Endodermal cell (in vitro differentiated cells): ENCODE measurements around the gene B4GALNT3. TPM values are rescaled to one million over a fixed set of nuclear protein-coding genes. Genes with fewer than 3 reads are reported as not detected.

ENCODE experiments used
- DNase-seq: peaks from one replicate; pipeline ENCODE4 v3.0.0-alpha.2; 2017
- H3K27ac ChIP-seq: 2 replicates; pipeline ENCODE4 v1.5.1; 2013; ENCODE audit warnings: mild to moderate bottlenecking, low read depth, low read length, moderate library complexity
- H3K27me3 ChIP-seq: 2 replicates; pipeline ENCODE4 v1.6.1; 2013; ENCODE audit warnings: mild to moderate bottlenecking, low read length, moderate library complexity; ENCODE audit not compliant: insufficient read depth, control insufficient read depth, poor library complexity, severe bottlenecking
- H3K36me3 ChIP-seq: 2 replicates; pipeline ENCODE4 v1.7.0; 2013; ENCODE audit warnings: mild to moderate bottlenecking, low read length, moderate library complexity; ENCODE audit not compliant: control insufficient read depth, insufficient read depth
- H3K4me1 ChIP-seq: one replicate; pipeline ENCODE4 v1.7.0; 2013; ENCODE audit warnings: low read length; ENCODE audit not compliant: control insufficient read depth, insufficient read depth
- H3K4me3 ChIP-seq: 2 replicates; pipeline ENCODE4 v1.5.1; 2013; ENCODE audit warnings: mild to moderate bottlenecking, low read length, moderate library complexity
- H3K9ac ChIP-seq: 2 replicates; pipeline ENCODE4 v1.6.1; 2013; ENCODE audit warnings: mild to moderate bottlenecking, low read length, moderate library complexity; ENCODE audit not compliant: poor library complexity, severe bottlenecking; ENCODE audit errors: extremely low read depth
- H3K9me3 ChIP-seq: 2 replicates; pipeline ENCODE4 v1.6.1; 2013; ENCODE audit warnings: mild to moderate bottlenecking, low read length, moderate library complexity; ENCODE audit not compliant: control insufficient read depth
- H3K27ac Mint-ChIP-seq: 2 replicates; pipeline ENCODE4 v1.8.0; 2020; ENCODE audit warnings: mixed read lengths
- H3K27me3 Mint-ChIP-seq: 2 replicates; pipeline ENCODE4 v1.8.0; 2021; ENCODE audit warnings: mild to moderate bottlenecking, mixed read lengths; ENCODE audit not compliant: insufficient read depth
- H3K36me3 Mint-ChIP-seq: 2 replicates; pipeline ENCODE4 v1.8.0; 2020; ENCODE audit warnings: low read depth, mixed read lengths
- H3K4me1 Mint-ChIP-seq: 2 replicates; pipeline ENCODE4 v1.8.0; 2020; ENCODE audit warnings: mixed read lengths
- H3K4me3 Mint-ChIP-seq: 2 replicates; pipeline ENCODE4 v1.8.0; 2020; ENCODE audit warnings: mild to moderate bottlenecking, moderate library complexity, mixed read lengths
- H3K9me3 Mint-ChIP-seq: 2 replicates; pipeline ENCODE4 v1.8.0; 2020; ENCODE audit warnings: mild to moderate bottlenecking, mixed read lengths
- WGBS, 2 experiments: methylation state at CpG; one replicate each; pipeline versions ENCODE4 v1.1.5 to v1.1.7; 2013; ENCODE audit warnings: missing lambda C conversion rate in 2 of 2, mixed read lengths in 1 of 2; ENCODE audit not compliant: insufficient coverage in 1 of 2, insufficient read length in 1 of 2; 5-methylcytosine and 5-hydroxymethylcytosine counted together
- total RNA-seq, 2 donors: library from RNA; stranded (reverse); fragmentation: NEBNext Ultra II Directional in 1 of 2; extraction: Animal tissue kit (Norgen Biotek cat#: 25700) in 1 of 2; gene quantifications; 2 replicates in 1 of 2; 3 replicates in 1 of 2; pipeline ENCODE4 v1.2.1, GENCODE V29; 2021
- TF ChIP-seq, protein P1 (sequence below): fragments of 200-600 bp; sonication (generic); conservative IDR thresholded peaks from 2 replicates; pipeline ENCODE4 v1.5.0; 2021; ENCODE audit warnings: antibody characterized with exemption, mild to moderate bottlenecking

Gene B4GALNT3
- total RNA-seq, 2 donors from 2014 or later, result 61.5 to 155 TPM

DNA sequence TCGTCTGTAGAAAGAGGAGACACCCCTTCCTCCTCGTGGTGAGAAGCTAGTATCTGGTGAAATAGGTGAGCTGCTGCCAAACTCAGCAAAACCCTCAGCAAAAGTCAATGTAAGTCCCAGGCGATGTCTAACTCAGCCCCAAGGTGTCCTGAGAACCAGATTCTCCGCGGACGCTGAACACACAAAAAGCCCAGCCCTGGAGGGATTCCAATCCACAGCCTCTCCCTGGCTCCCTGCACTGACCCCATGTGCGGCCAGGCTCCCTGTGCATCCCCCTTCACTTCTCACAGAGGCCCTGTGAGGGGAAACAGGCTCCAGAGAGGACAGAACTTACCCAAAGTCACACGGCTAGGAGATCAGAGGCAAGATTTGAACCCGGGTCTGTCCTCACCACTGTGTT, 122.0 kb downstream of the B4GALNT3 start:
- H3K4me3 ChIP-seq, result no peak overlapping the region

DNA sequence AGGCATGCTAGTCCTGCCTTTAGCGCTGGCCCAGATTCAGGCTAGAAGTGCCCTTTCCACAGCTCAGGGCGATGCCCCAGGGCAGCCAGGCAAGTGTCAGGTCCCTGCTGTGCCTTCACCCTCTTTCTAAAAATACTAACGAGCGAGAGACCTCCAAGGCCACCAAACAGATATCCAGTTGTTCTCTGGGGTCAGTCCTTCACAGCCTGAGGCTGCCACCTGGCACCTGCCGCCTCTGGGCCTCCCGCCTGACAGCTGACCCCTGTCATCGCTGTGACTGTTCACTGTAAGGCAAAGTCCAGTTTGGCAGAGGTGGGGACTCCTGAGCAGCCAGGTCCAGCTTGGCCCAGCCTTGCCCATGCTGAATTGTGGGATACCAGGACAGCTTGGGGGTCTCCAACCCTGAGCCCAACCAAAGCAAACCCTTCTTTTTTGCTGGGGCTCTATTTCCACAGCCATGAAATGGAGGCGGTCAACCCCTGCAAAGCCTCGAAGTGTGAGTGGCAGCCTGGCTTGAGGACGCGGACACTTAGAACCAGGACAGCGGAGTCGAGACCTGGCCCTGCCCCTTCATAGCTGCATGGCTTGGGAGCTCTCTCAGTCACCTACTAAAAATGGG, 123.6 kb downstream of the B4GALNT3 start:
- Mint-ChIP-seq H3K4me3 (no peak overlapping the region), H3K36me3 (no peaks in the 10 kb centered on the region), H3K4me1 (peaks cover 26% of the 10 kb centered on the region), H3K27ac (no peak overlapping the region), H3K9me3 (peaks cover under 1% of the 10 kb centered on the region), H3K27me3 (no peaks in the 10 kb centered on the region)
- H3K36me3 ChIP-seq, result no peaks in the 10 kb centered on the region
- TF ChIP-seq, protein P1, sequence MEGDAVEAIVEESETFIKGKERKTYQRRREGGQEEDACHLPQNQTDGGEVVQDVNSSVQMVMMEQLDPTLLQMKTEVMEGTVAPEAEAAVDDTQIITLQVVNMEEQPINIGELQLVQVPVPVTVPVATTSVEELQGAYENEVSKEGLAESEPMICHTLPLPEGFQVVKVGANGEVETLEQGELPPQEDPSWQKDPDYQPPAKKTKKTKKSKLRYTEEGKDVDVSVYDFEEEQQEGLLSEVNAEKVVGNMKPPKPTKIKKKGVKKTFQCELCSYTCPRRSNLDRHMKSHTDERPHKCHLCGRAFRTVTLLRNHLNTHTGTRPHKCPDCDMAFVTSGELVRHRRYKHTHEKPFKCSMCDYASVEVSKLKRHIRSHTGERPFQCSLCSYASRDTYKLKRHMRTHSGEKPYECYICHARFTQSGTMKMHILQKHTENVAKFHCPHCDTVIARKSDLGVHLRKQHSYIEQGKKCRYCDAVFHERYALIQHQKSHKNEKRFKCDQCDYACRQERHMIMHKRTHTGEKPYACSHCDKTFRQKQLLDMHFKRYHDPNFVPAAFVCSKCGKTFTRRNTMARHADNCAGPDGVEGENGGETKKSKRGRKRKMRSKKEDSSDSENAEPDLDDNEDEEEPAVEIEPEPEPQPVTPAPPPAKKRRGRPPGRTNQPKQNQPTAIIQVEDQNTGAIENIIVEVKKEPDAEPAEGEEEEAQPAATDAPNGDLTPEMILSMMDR, result peak; percentile 83
- no peak overlapping the region for H3K9ac ChIP-seq
- WGBS, 2 experiments, result 78 to 86% methylated on average over 10 to 13 of the region's 13 CpGs
- no peak overlapping the region for H3K4me3 ChIP-seq
- H3K27me3 ChIP-seq, result no peaks in the 10 kb centered on the region
- no peaks in the 10 kb centered on the region for H3K9me3 ChIP-seq
- DNase-seq, result peak; percentile 81
- H3K4me1 ChIP-seq, result peaks cover 10% of the 10 kb centered on the region
- H3K27ac ChIP-seq, result no peak overlapping the region

More for the DNA sequence above, 122.0 kb downstream of the B4GALNT3 start:
- no peaks in the 10 kb centered on the region for H3K36me3 Mint-ChIP-seq
- H3K4me1 Mint-ChIP-seq, result peaks cover 33% of the 10 kb centered on the region
- no peaks in the 10 kb centered on the region for H3K27me3 ChIP-seq
- H3K9me3 ChIP-seq, result no peaks in the 10 kb centered on the region
- no peaks in the 10 kb centered on the region for H3K9me3 Mint-ChIP-seq
- H3K36me3 ChIP-seq, result no peaks in the 10 kb centered on the region
- no peak overlapping the region for H3K4me3 Mint-ChIP-seq
- DNase-seq, result no peak
- peaks cover 2% of the 10 kb centered on the region for H3K27me3 Mint-ChIP-seq
- peaks cover 10% of the 10 kb centered on the region for H3K4me1 ChIP-seq
- H3K9ac ChIP-seq, result no peak overlapping the region
- TF ChIP-seq, protein P1, result no peak
- H3K27ac ChIP-seq, result no peak overlapping the region
- WGBS, 2 experiments, result 95 to 96% methylated on average over 6 to 9 of the region's 9 CpGs
- peak overlapping the region; percentile 28 for H3K27ac Mint-ChIP-seq

DNA sequence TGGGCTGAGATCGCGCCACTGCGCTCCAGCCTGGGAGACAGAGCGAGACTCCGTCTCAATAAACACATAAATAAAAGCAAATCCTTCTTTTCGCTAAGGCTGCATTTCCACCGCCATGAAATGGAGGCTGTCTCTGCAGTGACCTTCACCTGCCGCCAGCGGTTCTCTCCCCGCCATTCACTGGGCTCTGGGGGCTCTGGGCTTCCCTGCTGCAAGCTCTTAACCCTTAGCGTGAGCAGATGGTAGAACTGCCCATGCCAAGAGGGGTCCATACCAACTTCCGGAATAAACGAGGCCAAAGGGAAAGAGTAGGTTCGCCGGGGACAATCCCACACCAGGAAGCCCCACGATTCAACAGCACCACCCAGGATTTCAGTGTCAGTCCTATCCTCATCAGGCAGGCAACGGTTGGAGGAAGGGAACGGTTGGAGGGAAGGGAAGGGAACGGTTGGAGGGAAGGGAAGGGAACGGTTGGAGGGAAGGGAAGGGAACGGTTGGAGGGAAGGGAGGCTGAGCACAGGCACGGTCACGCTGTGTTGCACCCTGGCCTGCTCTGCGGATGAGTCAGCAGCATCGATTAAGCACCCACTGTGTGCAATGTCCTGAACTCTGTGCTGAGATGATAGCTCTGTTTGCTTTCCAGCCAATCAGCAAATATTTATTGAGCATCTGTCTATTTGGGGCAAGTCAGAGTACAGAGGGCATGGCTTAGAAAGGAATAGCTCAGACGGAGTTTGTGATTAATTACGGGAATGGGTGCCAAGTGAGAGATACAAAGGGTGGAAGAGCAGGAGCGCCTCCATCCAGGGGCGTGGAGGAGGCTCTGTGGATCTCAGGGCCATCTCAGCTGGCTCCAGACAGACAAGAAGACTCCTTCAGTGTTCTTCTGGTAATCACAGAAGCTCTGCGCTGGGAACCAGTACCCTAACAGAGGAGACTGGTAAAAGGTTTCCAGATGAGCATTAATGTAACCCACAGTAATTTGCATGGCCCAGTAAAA, 125.6 kb downstream of the B4GALNT3 start:
- Histone ChIP-seq H3K4me3 (no peak overlapping the region), H3K9me3 (peaks cover 6% of the 10 kb centered on the region), H3K9ac (no peak overlapping the region), H3K27ac (no peak overlapping the region), H3K4me1 (no peaks in the 10 kb centered on the region), H3K36me3 (no peaks in the 10 kb centered on the region), H3K27me3 (no peaks in the 10 kb centered on the region)
- Mint-ChIP-seq H3K27me3 (no peaks in the 10 kb centered on the region), H3K4me3 (no peak overlapping the region), H3K4me1 (peaks cover 8% of the 10 kb centered on the region), H3K36me3 (no peaks in the 10 kb centered on the region), H3K27ac (no peak overlapping the region), H3K9me3 (peaks cover 3% of the 10 kb centered on the region)
- TF ChIP-seq, protein P1, result no peak
- WGBS, 2 experiments, result 93 to 94% methylated on average over 27 to 30 of the region's 30 CpGs
- DNase-seq, result peak; percentile 47
